GM19238 (cell line): ENCODE results near the gene FANCI.

Source experiments
- DNase-seq: peaks from one replicate; pipeline ENCODE4 v3.0.0; 2011; ENCODE audit warnings: low spot score; ENCODE audit not compliant: insufficient read length

FANCI gene

DNA sequence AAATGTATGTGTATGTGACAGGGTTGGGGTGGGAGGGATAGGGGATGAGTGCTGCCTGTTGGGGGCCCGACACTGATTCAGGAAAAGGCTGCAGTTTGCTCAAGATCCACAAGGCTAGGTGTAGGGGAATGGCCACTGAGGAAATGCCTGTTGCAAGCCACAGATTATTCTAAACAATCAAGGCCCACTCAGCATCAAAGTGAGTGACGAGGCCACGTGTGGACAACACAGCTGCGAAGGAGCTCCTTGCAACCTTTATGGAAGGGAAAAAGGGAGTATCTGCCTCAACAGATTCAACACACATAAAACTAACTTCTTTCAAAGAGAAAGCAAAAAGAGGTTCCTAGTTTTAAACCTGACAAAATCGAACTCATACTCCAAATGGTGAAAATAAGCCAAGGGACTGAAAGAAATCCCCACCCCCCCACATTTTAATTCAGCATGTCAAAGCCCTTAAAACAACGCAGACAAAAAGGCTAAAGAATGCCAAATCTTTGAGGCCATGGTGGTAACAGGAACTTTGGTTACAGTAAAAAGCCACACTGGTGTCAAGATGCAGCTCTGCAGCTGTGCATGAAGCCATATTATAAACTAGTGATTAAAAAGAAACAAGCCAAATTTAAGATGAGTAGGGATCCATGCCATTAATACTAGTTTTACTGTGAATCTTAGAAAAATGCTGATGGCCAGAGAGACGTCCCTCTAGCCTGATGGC lies 87.3 kb downstream of the FANCI start:
- DNase-seq: no peak

DNA sequence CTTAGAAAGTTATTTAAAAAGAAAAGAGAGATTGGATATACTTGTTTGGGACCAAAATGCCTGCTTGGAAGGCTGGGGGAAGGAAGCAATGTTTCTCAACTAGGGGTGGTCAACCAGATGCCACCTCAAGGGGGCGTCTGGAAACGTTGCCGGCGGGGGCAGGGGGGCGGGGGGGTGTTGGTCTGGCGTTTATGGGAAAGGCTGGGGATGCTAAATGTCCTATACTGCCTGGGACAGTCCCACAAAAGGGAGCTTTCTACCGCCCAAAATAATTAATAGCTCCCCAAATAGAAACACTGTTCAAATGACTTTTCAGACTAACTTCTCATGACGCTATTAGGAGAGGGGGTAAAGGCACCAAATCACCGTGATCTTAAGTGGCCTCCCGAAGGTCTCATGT lies 88.7 kb downstream of the FANCI start:
- peak; percentile 27 for DNase-seq

DNA sequence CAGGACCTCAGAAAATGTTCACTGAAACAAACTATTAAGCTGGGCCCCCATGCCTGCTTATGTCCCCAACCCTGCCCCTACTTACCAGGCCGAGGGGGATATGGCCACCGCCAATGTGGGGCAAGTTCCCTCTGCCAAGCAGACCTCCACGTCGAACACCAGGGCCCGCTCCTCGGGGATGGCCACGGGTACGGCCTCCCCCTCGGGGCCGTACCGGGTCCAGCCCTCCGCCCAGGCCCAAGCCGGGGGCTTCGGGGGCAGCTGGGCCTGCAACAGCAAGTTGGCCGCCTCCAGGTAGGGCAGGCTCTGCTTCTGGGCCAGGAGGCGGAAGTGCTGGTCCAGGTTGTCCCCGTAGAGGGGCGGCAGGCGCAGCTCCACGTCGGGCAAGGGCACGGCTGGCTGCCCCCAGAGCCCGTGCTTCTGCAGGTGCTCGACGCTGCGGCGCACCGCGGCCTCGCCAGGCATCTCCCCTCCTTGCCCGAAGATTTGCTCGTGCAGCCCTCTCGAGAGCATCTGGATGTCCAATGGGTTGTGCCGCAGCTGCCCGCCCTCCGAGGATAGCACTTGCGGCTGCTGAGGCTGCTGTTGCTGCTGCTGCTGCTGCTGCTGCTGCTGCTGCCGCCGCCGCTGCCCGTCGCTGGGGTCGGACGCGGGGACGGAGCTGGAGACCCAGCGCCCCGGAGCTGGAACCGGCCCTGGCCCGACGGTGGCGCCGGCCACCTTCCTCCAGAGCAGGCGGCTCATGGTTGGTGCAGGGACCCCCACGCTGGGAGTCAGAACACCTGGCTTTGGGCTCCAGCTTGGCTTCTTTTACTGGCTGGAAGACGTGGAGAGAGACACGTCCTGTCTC lies 89.5 kb downstream of the FANCI start:
- no peak for DNase-seq

DNA sequence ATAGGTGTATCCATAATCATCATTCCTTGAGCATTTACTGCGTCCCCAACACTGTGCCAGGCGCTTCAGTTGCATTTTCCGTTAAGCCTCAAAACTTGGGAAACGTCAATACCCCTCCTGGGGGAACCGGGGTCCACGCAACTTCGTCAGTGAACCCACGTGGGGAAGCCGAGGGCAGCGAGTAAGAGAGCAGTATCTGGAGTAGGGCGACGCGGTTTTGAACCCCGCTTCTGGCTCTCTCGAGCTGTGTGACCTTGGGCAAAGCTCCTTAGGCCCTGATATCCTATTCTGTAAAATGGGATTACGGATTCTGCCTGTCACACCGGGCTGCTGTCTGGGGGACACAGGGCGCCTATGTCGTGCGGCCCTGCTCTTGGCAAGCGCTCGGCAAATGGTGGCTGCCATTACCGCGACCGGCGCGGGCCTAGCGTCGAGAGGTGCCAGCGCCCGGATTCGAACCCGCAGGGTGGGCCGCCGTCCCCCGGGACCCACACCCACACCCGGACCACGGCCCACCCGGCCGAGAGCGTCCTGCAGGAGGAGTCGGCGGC lies 90.3 kb downstream of the FANCI start:
- DNase-seq: peak; percentile 28

DNA sequence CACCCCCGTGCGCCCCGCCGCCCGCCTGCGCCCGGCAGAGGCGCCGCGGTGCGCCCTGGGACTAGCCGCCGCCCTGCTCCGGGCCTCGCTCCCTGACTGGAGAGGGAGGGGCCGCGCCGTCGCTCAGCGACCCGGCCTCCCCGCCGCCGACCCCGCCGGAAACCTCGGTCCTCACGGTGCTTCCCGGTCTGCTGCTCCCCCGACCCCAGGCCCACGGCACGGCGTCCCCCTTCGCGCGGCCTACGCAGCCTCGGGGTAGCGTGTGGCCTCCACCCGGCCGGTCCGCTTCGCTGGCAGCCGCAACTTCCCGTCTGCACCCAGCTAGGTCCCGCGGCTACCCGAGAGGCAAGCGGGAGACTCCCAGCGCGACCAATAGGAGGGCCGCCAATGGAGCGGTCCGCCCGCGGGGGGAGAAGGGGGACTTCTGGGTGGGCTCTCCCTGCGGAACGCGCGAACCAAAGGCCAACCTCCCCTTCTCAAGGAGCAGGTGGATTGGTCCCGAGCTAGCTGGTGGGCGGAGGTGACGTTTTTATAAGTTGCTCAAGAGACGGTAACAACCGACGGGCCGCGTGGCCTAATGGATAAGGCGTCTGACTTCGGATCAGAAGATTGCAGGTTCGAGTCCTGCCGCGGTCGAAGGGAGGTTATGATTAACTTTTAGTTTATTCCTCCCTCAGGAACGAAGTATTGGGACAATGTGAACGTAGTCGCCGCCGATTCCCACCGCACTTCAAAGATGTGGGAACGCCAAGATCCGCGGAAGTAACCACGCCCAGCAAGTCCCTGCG lies 90.9 kb downstream of the FANCI start, which contains the start of gene POLG:
Gene POLG, minus strand, starts transcription at position 315 of the 788 bp plus-strand sequence. CDS start 1,070 bp downstream, outside the sequence.
- peak; percentile 99 for DNase-seq

DNA sequence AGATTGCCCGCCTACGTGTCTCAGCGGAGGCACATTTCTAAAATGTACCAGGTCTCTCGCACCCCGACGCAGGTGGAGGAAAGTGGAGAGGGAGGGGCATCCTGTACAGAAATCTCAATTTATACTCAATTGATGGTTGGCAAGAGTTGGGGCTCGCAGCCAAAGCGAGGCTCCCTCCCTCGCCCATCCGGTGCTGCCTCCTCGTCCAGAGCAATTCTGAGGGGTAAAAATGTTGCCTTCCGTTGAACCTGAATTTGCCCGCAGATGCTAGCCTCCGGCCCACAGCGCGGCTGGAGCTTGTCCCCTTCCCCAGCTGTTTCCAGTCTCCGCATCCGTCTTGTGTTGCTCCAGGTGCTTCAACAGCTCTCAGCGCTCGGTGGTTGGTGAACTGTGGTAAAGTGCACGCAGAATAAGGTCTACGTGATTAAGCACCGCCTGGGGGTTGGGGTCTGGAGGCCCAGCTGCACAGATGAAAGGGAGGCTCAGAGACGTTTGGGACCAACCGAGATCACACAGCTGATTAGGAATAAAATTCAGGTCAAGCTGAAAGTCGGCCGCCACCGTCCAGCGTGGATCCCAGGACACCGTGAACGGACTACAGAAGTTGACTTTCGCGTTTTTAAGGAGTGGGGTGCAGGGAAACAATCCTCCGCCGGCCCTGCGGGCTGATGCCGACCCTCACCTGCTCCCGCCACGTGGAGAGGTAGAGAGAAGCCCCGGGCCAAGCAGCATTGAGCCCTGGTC lies 91.7 kb downstream of the FANCI start:
- no peak for DNase-seq

DNA sequence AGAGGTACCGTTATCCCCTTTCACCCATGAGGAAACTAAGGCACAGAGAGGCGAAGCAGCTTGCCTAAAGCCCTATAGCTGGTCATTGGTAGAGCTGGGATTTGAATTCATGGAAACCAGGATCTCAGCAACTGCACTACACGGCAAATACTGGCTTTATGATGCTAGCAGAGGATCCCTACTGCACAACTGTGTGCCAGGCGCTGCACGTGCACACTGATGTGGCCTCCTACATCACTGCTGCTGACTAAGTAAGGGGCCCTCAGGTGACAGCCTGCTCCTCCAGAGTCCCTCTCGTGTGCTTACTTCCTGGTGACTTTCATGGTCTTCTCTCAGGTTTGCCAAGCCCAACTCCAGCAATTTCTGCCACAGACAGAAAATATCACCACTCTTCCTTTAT lies 94.3 kb downstream of the FANCI start:
- no peak for DNase-seq

DNA sequence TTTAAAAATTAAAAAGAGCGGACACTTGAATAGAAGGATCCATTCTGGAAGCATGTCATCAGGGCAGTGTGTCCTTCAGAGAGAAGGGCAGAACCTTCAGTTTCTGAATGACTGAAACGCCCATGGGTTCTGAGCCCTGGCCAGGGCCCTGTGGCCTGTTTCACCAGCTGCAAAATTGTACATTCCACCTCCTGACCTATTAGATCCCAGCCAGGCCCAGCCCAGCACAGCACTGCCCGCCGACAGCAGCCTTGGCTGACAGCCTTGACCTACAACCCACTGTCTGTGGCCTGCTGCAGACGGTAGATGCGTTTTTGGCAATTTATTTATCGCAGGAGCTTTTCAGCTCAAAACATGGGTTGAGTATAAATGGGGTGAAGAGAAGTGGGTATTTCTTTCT lies 96.8 kb downstream of the FANCI start:
- no peak for DNase-seq

DNA sequence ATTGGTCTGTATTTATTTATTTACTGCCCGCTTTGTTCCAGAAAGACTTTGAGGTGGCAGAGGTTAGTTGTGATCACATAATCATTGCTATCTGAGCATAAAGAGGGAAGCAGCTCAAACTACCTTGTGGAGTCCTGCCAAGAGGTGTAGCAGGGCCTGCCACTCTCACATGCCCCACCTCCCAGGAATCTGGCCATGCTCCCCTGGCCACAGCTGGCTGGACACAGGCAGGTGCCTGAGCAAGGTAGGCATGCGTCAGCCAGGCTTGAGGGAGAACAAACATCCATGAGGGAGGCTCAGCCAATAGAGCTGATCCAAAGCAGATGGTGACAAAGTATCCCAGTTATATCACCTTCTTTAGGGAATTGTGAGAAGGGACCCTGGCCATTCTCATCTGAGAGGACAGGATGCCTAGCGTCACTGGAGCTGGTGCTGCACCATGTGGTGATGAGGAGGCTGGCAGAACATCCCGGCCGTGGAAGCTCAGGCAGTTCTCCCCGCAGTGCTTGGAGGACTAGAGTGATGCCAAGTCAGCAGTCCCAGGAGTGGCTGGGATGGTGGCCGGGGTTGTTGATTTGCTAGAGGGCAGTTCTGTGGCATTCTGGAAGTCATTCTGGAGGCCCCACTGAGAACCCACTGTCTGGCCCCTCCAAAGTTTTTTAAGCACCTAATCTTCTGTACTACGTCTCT lies 97.7 kb downstream of the FANCI start:
- no peak for DNase-seq

DNA sequence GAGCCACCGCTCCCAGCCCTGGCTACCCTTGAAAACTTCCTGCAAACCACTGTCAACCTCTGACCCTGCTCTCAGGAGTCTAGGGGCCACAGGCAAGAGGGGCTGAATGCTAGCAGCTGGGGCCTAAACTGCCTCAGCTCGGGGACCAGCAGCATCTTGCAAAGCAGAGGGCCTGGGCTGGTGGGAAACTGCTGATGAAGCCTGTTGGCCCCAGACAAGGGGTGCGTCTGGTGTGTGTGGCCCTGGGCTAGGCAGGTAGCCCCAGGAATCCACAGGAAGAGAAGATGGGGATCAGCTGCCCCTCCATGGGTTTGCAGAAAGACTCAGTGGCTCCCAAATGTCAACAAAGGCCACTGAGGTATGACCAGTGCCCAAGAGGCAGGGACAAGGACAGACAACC lies 99.1 kb downstream of the FANCI start:
- no peak for DNase-seq

DNA sequence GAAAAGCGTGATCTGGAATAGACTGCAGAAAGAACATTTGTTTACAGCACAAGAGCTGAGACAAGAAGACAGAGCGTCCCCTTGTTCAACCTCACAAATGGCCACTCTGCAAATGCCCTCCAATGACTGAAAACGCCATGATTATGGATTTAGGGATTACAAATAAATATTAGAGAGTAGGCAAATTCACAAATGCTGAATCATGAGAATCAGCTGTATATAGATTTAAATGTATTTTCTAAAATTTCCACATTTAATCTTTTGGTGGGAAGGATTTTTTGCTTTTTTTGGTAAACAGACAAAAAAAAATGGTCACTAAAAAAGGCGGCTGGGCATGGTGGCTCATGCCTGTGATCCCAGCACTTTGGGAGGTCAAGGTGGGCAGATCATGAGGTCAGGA lies 101.5 kb downstream of the FANCI start:
- no peak for DNase-seq

DNA sequence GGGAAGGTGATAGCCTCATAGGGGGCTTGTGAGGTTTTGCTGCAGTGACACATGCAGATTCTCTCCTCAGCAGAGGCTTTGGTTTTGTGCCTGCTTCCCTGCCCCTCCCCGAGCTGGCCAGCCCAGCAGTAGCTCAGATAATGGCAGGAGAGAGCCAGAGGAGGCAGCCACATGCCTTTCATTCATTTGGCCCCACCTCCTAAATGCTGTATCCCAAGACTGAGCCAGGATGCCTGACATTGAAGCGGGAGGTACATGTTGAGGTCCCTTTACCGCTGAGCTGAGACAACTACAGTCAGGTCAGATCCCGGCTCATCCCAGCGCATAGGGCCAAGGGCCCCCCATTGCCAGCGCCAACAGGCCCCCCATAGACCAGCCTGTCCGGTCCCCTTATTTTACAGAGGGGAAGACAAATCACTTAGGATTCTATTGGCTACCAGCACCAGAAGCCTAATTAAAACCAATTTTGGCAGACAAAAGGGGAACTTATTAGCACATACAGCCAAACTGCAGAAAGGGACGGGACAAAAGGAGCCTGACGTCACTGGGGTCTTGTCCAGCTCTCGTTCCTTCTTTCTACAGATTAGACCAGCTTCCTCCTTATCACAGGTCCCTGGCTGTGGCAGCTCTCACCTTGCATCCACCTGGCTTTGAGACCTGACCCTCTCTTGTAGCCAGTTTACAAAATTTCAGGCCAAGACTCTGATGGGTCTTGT lies 102.9 kb downstream of the FANCI start:
- DNase-seq: no peak

DNA sequence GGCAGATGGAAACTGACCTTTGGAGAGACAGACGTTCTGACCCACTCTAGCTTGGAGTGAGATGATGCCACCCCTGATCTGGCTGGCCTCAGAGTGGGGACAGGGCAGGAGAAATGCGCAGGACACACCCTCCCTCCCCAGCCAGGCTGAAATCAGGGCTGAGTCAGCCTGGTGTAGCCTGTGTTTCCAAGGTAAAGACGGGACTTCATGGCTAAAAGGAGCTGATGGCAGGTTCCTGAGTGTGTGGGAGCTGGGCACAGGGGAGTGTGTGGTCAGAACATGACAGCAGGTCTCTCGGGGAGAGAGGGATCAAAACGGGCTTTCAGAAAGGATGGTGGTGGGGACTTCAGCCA lies 105.4 kb downstream of the FANCI start:
- DNase-seq: no peak

DNA sequence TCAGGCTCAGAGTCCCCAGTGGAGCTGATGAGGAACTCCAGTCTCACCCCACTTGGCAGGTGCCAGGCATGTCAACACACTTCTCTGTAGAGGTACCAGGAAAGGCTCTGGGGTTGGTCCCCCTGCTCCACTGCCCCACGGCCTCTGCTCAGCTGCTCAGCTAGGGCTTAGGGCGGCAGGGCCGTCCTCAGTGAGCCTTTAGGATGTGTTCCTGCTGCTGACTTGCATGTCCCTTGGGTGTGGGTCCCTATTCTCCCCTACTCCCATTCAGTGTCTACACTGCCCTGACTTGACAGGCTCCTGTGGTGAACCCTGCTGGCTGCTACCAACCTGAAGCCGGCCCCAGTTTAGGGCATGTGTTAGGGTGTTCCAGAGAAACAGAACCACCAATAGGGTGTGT lies 108.7 kb downstream of the FANCI start:
- no peak for DNase-seq

DNA sequence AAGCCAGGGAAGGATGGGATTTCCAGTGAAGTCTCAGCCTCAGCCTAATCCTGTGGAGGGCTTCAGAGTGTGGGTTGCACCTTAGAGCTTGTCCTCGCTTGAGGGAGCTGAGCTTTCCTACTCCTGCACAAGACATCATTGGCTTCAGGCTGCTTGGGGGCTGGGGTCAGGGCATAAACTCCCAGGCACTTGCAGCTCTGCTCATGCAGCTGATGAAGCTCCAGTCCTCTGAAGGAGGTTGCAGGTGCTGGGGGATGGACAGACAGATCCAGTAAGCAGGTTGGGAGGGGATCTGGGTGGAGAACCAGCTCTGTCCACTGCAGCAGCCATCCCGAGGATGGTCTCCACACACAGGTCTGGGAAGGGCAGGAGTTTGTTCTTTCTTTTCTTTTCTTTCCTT lies 110.2 kb downstream of the FANCI start:
- no peak for DNase-seq

DNA sequence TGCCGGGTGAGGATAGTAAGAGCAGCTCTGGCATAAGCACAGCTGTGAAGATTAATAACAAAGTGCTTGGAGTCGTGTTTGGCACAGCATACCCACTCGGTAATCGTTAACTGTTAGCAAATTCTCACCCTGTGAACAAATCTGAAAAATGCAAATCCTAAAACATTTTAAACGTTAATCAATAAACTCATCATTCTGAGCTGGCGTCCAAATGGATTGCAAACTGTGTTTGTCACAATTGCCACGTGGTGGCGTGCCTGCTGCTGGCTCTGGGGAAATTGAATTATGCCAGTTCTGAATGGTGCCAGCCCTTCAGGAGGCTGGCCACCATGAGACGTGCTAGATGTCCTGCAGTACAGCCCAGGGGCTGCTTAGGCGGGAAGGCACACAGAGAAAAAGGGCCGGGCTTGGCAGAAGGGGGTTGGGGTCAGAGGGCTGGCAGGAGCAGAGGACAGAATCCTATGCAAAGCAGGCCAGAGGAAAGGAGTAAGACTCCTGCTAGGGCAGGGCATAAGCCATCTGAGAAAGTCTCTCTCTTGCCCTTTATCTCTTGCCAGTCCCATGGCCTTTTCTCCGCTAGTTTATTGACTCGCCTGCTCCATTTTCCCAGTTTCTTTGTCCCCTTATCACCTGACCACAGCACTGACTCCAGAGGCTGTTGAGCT lies 113.0 kb downstream of the FANCI start:
- no peak for DNase-seq

DNA sequence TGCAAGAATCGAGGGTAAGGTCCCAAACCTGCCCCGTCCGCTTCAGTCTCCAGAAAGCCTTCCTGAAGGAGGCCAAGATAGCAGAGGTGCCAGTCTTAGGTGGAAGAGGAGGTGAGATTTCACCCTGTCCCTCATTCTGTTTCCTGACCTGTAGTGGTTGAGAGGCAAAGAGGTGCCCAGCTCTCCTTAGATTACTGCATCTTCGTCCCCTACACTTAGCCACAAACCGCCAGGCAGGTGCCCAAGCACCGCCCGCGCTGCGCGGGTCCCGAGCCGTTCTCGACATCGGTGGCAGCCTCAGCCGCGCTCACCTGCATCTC lies 114.6 kb downstream of the FANCI start:
- DNase-seq: no peak

DNA sequence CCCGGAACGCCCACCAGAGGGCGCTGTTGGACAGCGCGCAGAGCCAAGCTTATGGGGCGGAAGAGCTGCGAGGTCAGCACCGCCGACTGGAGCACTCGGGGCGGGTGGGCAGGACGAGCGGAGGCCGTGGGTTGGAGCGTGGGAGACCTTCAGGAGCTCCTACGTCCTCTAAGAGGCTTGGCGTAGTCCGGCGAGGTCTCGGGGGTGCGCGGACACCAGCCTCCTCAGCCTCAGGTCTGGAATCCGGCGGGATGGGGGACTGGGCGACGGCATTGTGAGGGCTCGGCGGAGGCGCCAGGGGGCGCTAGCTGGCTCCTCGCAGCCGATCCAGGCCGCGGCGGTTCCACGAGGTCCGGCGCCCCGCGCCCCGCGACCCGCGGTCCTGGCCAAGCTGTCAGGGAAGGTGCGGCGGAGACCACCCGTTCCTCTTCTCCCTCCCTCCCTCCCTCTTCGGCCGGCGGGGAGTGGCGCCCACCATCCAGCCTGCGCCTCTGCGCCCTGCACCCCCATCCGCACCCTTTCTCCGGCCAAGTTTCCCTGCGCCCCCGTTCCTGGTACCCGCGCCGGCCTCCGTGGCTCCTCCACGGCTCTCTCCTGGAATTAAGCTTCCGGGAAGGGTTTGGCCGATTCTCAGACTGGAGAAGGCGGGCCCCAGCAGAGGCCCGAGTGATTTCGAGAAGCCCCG lies 115.1 kb downstream of the FANCI start:
- DNase-seq: peak; percentile 90
